Lower lobe of right lung (tissue), 2 donors: ENCODE results near the gene NPFFR2. TPM values are rescaled to one million over a fixed set of nuclear protein-coding genes. Genes with fewer than 3 reads are reported as not detected.
"Not testable (repeated sequence)": the region's sequence is repeated elsewhere in the genome, so short reads cannot be mapped to it uniquely, and the experiment has no call there.

ENCODE experiments used
- ATAC-seq, 2 donors: fragments of 200-7000 bp; cut with Tn5 transposase; one replicate each; pipeline ENCODE4 v1.9.1; 2020 to 2022; ENCODE audit warnings: mild to moderate bottlenecking in 2 of 2, moderate library complexity in 2 of 2
- DNase-seq: peaks from one replicate; pipeline ENCODE4 v3.0.0-alpha.2; 2020
- H3K27ac ChIP-seq: fragments of 200-600 bp; one replicate; pipeline ENCODE4 v1.8.0; 2022
- H3K27me3 ChIP-seq: fragments of 200-600 bp; one replicate; pipeline ENCODE4 v1.8.0; 2022; ENCODE audit warnings: low read depth
- H3K36me3 ChIP-seq: fragments of 200-600 bp; one replicate; pipeline ENCODE4 v1.8.0; 2022; ENCODE audit warnings: mild to moderate bottlenecking
- H3K4me1 ChIP-seq: fragments of 200-600 bp; one replicate; pipeline ENCODE4 v1.8.0; 2022
- H3K4me3 ChIP-seq: fragments of 200-600 bp; one replicate; pipeline ENCODE4 v1.8.0; 2022; ENCODE audit warnings: mild to moderate bottlenecking
- H3K9me3 ChIP-seq: fragments of 200-600 bp; one replicate; pipeline ENCODE4 v1.8.0; 2022
- CTCF ChIP-seq: fragments of 200-600 bp; IDR thresholded peaks from one replicate; pipeline ENCODE4 v1.8.0; 2022; ENCODE audit warnings: antibody characterized with exemption, mild to moderate bottlenecking
- intact Hi-C: fragments of 100-400 bp; cut with DNase I; formaldehyde crosslinking; loops from one replicate; pipeline ENCODE4 v1.11.0; 2022
- total RNA-seq: library from RNA; stranded (reverse); fragmentation: NEBNext Ultra II Directional; extraction: Animal tissue kit (Norgen Biotek cat#: 25700); gene quantifications from one replicate; pipeline ENCODE4 v1.2.1, GENCODE V29; 2021
- donor health status: DM: no; HTN: yes; CAD: no; lungs with severe emphysema.

Gene NPFFR2
- total RNA-seq, 1 donor from 2014 or later: not detected

GRCh38 chr4:72067051-72067450, 35.3 kb downstream of the NPFFR2 start:
- Histone ChIP-seq H3K27ac (no peak overlapping the region), H3K4me3 (no peak overlapping the region), H3K9me3 (no peaks in the 10 kb centered on the region), H3K36me3 (no peaks in the 10 kb centered on the region), H3K4me1 (no peaks in the 10 kb centered on the region), H3K27me3 (no peaks in the 10 kb centered on the region)
- no peak for TF ChIP-seq CTCF
- intact Hi-C loops: no loop called here
- DNase-seq (no peak), ATAC-seq (no peak)

GRCh38 chr4:72073816-72074215, 42.0 kb downstream of the NPFFR2 start:
- no peaks in the 10 kb centered on the region for H3K9me3 ChIP-seq
- ATAC-seq: no peak
- H3K4me1 ChIP-seq: no peaks in the 10 kb centered on the region
- TF ChIP-seq CTCF: no peak
- no peak overlapping the region for H3K4me3 ChIP-seq
- no peaks in the 10 kb centered on the region for H3K36me3 ChIP-seq
- no peak for DNase-seq
- intact Hi-C loops: no loop called here
- H3K27ac ChIP-seq: no peak overlapping the region
- no peaks in the 10 kb centered on the region for H3K27me3 ChIP-seq

GRCh38 chr4:72076562-72076961, 44.8 kb downstream of the NPFFR2 start:
- DNase-seq (no peak), ATAC-seq (no peak)
- Histone ChIP-seq H3K27ac (no peak overlapping the region), H3K27me3 (no peaks in the 10 kb centered on the region), H3K9me3 (no peaks in the 10 kb centered on the region), H3K4me1 (no peaks in the 10 kb centered on the region), H3K36me3 (no peaks in the 10 kb centered on the region), H3K4me3 (no peak overlapping the region)
- intact Hi-C loops: no loop called here
- TF ChIP-seq CTCF: no peak

- ATAC-seq: no peak
- H3K4me3 ChIP-seq: no peak overlapping the region
- intact Hi-C loops: no loop called here
Measured at GRCh38 chr4:72077346-72077745, 45.5 kb downstream of the NPFFR2 start.

GRCh38 chr4:72084587-72085011, 52.8 kb downstream of the NPFFR2 start:
- Histone ChIP-seq H3K36me3 (no peaks in the 10 kb centered on the region), H3K27me3 (no peaks in the 10 kb centered on the region), H3K4me3 (no peak overlapping the region), H3K9me3 (no peaks in the 10 kb centered on the region), H3K4me1 (no peaks in the 10 kb centered on the region), H3K27ac (no peak overlapping the region)
- DNase-seq (no peak), ATAC-seq (peak; percentile 25 to 40)
- intact Hi-C loops: no loop called here
- TF ChIP-seq CTCF: no peak

More at GRCh38 chr4:72077346-72077745, 45.5 kb downstream of the NPFFR2 start:
- Histone ChIP-seq H3K36me3 (no peaks in the 10 kb centered on the region), H3K27ac (no peak overlapping the region), H3K27me3 (no peaks in the 10 kb centered on the region), H3K4me1 (no peaks in the 10 kb centered on the region), H3K9me3 (no peaks in the 10 kb centered on the region)
- no peak for TF ChIP-seq CTCF
- no peak for DNase-seq

GRCh38 chr4:72090606-72091005, 58.8 kb downstream of the NPFFR2 start:
- DNase-seq, ATAC-seq, H3K4me1 ChIP-seq, H3K9me3 ChIP-seq, intact Hi-C loops, H3K36me3 ChIP-seq, H3K27me3 ChIP-seq, H3K4me3 ChIP-seq, H3K27ac ChIP-seq: not testable (repeated sequence)
